ENCODE results near the gene REV3L.

The REV3L gene

GRCh38 chr6:111445861-111446267 lies 37.2 kb downstream of the REV3L start:
- H3K4me3 ChIP-seq (replicated peaks; ENCODE audit: low read depth, low read length), result no peak overlapping the region
- no peak for DNase-seq (ENCODE audit: extremely low read depth, low read depth)
- TF ChIP-seq, protein P1, sequence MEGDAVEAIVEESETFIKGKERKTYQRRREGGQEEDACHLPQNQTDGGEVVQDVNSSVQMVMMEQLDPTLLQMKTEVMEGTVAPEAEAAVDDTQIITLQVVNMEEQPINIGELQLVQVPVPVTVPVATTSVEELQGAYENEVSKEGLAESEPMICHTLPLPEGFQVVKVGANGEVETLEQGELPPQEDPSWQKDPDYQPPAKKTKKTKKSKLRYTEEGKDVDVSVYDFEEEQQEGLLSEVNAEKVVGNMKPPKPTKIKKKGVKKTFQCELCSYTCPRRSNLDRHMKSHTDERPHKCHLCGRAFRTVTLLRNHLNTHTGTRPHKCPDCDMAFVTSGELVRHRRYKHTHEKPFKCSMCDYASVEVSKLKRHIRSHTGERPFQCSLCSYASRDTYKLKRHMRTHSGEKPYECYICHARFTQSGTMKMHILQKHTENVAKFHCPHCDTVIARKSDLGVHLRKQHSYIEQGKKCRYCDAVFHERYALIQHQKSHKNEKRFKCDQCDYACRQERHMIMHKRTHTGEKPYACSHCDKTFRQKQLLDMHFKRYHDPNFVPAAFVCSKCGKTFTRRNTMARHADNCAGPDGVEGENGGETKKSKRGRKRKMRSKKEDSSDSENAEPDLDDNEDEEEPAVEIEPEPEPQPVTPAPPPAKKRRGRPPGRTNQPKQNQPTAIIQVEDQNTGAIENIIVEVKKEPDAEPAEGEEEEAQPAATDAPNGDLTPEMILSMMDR (IDR thresholded peaks at IDR 0.05; ENCODE audit: low read depth, low read length, missing control alignments), result no peak

GRCh38 chr6:111444794-111445193 lies 38.2 kb downstream of the REV3L start:
- TF ChIP-seq, protein P1 (IDR thresholded peaks at IDR 0.05; ENCODE audit: low read depth, low read length, missing control alignments), result no peak
- no peak for DNase-seq (ENCODE audit: extremely low read depth, low read depth)
- no peak overlapping the region for H3K4me3 ChIP-seq (replicated peaks; ENCODE audit: low read depth, low read length)

DNA sequence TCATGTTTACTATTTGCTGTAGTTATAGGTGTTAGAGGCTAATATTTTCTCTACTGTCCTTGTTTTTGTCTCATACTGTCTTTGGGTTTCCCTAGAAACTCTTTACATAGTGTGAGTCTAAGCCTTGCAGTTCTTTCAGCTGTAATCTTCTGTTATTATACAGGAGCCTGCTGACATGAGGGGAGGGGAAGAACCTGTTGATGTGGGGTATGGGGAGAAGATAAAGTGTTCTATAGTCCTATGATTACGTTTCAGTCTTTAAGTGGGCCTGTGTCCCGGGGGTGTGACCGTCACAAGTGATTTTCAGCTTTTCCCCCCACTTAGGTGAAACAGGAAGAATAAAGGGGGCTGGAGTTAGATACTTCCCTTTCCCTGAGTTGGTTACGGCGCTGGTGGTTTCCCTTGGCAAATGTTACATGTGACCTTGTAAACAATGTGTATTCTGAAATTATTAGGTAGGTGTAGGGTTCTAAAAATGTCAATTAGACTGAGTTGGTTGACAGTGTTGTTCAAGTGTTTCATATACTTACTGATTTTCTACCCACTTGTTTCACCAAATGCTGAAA lies 41.3 kb downstream of the REV3L start:
- H3K4me3 ChIP-seq (replicated peaks; ENCODE audit: low read depth, low read length), result no peak overlapping the region
- TF ChIP-seq, protein P1 (IDR thresholded peaks at IDR 0.05; ENCODE audit: low read depth, low read length, missing control alignments), result no peak
- no peak for DNase-seq (ENCODE audit: extremely low read depth, low read depth)

- TF ChIP-seq, protein P1 (IDR thresholded peaks at IDR 0.05; ENCODE audit: low read depth, low read length, missing control alignments), result no peak
- DNase-seq (ENCODE audit: extremely low read depth, low read depth), result no peak
- H3K4me3 ChIP-seq (replicated peaks; ENCODE audit: low read depth, low read length), result no peak overlapping the region
These were observed 43.8 kb downstream of the REV3L start for GRCh38 chr6:111439171-111439570.

DNA sequence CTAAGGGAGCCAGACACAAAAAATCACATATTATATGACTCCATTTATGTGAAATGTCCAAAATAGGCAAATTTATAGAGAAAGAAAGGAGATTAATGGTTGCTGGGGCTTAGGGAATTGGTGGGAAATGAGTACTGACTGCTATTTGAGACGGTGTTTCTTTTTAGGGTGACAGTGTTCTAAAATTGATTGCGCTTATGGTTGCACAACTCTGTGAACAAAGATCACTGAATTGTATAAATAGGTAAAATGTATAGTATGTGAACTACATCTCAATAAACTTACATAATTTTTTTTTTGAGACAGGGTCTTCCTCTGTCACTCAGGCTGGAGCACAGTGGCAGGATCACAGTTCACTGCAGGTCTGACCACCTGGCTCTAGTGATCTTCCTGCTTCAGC lies 45.4 kb downstream of the REV3L start:
- DNase-seq (ENCODE audit: extremely low read depth, low read depth), result no peak
- TF ChIP-seq, protein P1 (IDR thresholded peaks at IDR 0.05; ENCODE audit: low read depth, low read length, missing control alignments), result no peak
- H3K4me3 ChIP-seq (replicated peaks; ENCODE audit: low read depth, low read length), result no peak overlapping the region

GRCh38 chr6:111432511-111432910 lies 50.5 kb downstream of the REV3L start:
- TF ChIP-seq, protein P1 (IDR thresholded peaks at IDR 0.05; ENCODE audit: low read depth, low read length, missing control alignments), result no peak
- H3K4me3 ChIP-seq (replicated peaks; ENCODE audit: low read depth, low read length), result no peak overlapping the region
- no peak for DNase-seq (ENCODE audit: extremely low read depth, low read depth)

All from HFF-Myc (cell line).